GM20431 (cell line): ENCODE data around the gene GPC4.
"Not testable (repeated sequence)": the region's sequence is repeated elsewhere in the genome, so short reads cannot be mapped to it uniquely, and the experiment has no call there.

ENCODE experiments used
- in situ Hi-C: fragments of 300-500 bp; cut with MseI, MboI; formaldehyde crosslinking; loops from one replicate; pipeline ENCODE4 v1.15.0; 2020; ENCODE audit warnings: low sequenced_read_pairs; ENCODE audit not compliant: unreplicated experiment

Gene GPC4

DNA sequence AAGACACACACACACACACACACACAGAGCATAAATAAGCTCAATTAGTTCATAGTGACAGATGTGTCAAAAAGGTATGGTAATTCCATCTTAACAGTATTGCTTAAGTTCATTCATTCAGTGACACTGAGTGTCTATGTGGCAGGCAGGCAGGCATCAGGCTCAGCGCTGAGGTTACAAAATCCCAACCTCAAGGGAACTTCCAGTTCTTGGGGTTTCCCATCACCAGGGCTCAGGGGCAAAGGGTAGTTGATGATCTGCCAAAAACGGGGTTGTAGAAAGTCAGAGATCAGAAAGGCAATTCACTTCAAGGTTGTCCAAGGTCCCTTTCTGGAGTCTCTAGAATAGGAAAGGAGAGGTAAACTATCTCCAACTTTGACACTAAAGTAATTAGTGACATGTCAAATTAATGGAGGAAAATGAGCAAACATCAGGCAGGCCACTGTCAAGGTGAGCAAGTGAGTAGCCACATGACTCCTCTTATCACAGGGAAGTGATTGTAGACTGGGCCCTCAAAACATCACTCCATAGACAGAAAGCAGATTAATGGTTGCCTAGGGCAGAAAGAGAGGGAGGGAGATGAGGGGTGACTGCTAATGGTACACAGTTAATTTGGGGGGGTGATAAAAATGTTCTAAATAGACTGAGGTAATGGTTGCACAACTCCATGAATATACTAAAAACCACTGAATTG lies 41.8 kb downstream of the GPC4 start:
- in situ Hi-C loops: no loop called here

DNA sequence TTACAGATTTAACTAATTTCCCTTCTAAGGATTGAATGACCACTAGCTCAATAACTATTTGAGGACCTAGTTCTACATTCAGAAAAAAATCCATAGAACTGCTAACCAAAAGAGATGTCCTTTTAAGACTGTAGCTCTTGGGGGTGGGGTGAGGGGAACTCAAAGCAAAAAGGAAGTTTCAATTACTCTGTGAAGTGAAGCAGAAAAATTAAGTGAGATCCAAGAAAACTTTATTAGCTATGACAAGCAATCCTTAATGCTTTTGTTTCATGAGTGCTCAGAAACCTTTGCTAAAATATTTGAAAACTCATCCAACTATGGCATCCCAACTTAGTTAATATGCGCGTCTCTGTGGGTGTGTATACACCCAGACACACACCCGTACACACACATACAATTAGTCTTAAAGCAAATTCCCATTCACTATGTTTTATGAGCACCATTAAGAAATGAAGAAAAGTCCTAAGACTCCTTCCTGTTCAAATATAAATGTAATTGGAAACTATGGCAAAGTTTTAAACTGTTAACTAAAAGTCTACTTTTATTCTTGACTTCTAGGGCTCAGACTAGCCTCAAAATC lies 44.5 kb downstream of the GPC4 start:
- in situ Hi-C loops: no loop called here

DNA sequence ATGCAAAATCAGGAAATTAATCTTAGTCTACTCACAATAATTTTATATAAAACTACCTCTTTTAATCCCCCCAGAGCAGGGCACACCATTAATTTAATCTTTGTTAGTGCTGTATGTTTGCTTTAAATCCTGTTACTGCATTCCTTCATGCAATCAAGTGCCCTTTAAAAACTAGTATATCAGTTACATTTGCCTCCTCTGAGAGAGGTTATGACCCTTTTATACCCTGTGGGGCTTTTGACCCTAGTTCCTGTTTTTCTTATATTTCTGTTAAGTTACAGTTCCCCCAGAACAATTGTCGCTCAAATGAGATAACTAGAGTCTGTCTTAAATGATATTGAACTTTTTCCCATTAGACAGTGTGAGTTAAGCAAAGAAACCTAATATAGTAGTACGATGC lies 46.2 kb downstream of the GPC4 start:
- in situ Hi-C loops: no loop called here

- in situ Hi-C loops: no loop called here
Observed at GRCh38 chrX:133366735-133367134, 48.6 kb downstream of the GPC4 start.

- in situ Hi-C loops: no loop called here
Observed at GRCh38 chrX:133365871-133366611, 49.2 kb downstream of the GPC4 start.

- in situ Hi-C loops: no loop called here
Observed at GRCh38 chrX:133364865-133365264, 50.4 kb downstream of the GPC4 start.

GRCh38 chrX:133364196-133364595 lies 51.1 kb downstream of the GPC4 start:
- in situ Hi-C loops: no loop called here

DNA sequence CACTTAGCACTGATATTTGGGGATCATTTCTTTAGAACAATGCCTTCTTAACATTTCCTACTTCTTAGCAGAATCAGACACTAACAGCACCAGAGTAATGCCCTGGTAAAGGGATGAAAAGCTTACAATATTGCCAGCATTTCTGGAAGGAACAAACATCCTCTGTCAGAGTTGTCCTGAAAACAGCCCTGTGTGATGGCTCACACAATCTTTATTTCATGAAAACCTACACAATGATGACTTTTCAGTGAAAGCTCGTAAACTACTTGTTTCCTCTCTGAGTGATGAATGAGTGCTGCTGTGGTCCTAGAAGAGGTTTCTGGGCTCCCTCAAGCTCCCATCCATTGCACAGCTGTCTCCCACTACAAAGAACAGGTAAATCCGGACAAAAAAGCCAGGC lies 52.8 kb downstream of the GPC4 start:
- in situ Hi-C loops: no loop called here

DNA sequence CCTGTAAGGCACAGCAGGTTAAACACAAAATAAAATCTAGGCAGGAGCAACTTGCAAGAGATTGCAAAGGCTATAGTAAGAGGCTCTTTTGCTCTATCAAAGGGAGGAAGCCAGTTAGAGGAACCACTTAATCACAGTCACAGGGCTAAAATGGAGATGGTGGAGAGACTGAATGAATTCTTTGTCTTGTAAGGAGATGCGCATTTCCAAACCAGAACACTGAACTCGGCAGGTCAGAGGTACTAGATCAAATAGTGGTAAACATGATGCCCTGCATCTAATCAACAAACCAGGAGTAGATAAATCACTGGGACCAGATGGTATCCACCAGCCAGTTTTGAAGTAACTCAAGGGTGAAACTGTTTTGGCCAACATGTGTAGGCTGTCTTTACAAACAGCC lies 55.8 kb downstream of the GPC4 start:
- in situ Hi-C loops: no loop called here

DNA sequence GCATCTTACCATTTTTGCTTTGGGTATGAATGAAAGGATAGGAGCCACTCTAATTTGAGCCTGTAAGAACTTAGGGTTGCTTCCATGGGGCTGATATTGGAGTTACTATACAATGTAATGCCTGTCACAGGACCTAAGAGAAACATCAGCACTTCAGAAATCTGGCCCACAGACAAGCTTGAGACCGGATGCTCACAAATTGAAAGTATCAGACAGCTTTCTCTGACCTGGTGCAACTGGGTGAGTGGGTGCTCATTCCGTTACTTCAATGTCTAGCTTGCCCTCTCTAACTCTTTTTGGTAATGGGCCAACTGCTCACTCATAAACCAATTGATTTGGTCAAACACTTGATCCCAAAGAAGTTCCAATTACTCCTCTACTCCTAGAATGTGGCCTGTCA lies 62.1 kb downstream of the GPC4 start:
- in situ Hi-C loops: no loop called here

DNA sequence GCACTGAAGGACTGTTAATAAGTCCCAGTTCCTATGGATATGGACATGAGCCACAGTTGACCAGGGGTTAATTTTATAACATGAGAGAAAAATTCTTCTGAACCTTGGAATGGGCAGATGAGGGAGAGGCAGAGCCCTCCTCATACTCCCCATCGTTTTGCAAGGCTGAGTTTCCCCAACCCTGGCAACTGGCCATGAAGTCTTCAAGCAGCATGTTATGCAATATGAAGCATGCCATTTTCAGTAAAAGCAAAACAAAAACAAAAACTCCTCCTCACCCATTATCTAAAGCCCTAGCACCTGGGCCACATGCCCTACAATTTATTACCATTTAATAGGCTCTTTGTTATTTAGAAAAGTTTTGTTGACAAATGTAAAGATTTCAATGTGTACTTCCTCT lies 64.5 kb downstream of the GPC4 start:
- in situ Hi-C loops: no loop called here

- in situ Hi-C loops: no loop called here
Observed at GRCh38 chrX:133346026-133346425, 69.3 kb downstream of the GPC4 start.

DNA sequence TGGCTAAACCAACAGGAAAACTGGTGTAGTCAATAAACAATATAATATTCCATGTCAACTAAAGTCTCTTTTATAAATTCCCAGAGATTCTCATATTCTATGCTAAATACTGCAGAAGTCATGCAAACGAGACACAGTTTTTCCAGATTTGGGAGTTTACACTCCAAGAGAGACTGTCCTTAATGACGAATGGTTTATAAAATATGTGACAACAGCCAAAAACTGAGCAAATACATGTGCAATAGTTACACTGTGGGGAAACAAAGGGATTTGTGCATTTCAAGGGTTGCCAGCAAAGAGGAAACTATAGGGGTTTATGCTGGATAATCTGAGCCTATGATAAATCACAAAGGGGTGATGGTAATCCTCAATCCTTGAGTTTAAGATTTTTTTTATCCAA lies 75.7 kb downstream of the GPC4 start:
- in situ Hi-C loops: no loop called here

DNA sequence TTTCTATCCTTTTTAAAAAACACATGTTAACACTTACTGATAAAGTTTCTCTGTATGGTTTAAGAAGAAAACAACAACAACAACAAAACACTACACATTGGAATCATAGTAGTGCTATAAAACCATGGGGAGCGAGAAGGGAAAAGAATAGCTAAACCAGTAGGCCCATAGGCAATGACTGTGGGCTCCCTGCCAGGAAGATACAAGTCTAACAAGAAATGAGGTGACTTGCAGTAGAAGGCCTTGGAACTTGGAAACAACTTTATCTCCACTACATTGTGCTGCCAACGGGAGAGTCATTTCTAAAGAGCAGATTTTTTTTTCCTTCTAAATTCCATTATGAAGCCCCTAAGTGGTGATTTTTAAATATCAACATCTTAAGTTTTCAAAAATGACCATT lies 78.0 kb downstream of the GPC4 start:
- in situ Hi-C loops: no loop called here

DNA sequence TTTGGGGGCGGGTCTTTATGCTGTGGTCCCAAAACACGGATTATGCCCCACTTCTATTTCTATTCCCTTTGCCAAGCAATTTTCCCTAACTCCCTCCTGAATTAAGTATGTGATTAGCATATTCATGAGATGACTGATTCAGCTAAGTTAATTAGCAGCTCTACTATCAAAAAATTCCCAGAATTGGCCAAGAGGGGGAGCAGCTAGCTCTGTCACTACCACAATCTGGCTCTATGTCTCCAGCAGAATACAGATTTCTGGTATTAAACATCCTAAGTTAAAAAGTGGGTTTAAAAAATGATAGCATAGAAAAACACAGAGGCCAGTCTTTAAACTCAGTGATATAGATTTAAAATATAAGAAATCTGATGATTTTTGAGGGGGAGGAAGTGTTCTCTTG lies 80.3 kb downstream of the GPC4 start:
- in situ Hi-C loops: no loop called here

- in situ Hi-C loops: no loop called here
Observed at GRCh38 chrX:133333154-133333750, 82.0 kb downstream of the GPC4 start.

- in situ Hi-C loops: no loop called here
Observed at GRCh38 chrX:133332737-133333136, 82.6 kb downstream of the GPC4 start.

DNA sequence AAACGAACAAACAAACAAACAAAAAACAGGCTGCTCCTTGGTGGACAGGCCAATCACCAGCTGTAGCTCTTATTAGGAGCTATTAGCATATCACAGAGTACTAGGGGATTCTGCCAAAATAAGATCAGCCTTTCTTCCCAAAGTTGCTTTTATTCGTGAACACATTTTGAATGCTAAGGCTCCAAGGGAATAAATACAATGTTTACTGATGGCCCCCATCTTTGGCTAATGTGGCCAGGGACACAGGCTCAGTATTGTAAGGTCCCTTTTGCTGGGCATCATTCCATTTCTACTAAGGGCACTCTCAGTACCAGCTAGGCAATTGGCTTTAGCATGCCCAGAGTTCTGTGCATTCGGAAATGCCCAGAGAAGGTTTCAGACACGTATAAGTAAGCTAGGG lies 84.3 kb downstream of the GPC4 start:
- in situ Hi-C loops: no loop called here

GRCh38 chrX:133325422-133325821 lies 89.9 kb downstream of the GPC4 start:
- in situ Hi-C loops: no loop called here

- in situ Hi-C loops: no loop called here
Observed at GRCh38 chrX:133323431-133323830, 91.9 kb downstream of the GPC4 start.

GRCh38 chrX:133322269-133322668 lies 93.0 kb downstream of the GPC4 start:
- in situ Hi-C loops: not testable (repeated sequence)
